HepG2 (cell line): ENCODE results near the gene CPT1C. TPM values are rescaled to one million over a fixed set of nuclear protein-coding genes. Genes with fewer than 3 reads are reported as not detected.
A peak's percentile ranks its signal among the peaks of the same experiment; 100 is the strongest.

ENCODE experiments used
- CEBPZ ChIP-seq: IDR thresholded peaks from 2 replicates; pipeline ENCODE4 v1.6.1; 2012; ENCODE audit warnings: low read length, improper control_type of control experiment
- FOXP1 ChIP-seq, 2 experiments: fragments of 450-650 bp in 1 of 2; IDR thresholded peaks; 2 replicates each; pipeline ENCODE4 v1.6.1; 2017 to 2018; ENCODE audit warnings: antibody characterized with exemption in 1 of 2
- MED1 ChIP-seq: sonication (generic); formaldehyde crosslinking; IDR thresholded peaks from 2 replicates; pipeline ENCODE4 v1.4.0; 2020; ENCODE audit warnings: missing genetic modification reagents
- RFX3 ChIP-seq: IDR thresholded peaks from 2 replicates; pipeline ENCODE4 v1.6.1; 2016; ENCODE audit warnings: missing biosample characterization, missing genetic modification reagents
- RXRA ChIP-seq: sonication (generic); formaldehyde crosslinking; IDR thresholded peaks from 2 replicates; pipeline ENCODE4 v1.5.1; 2020; ENCODE audit warnings: missing genetic modification reagents
- SNRNP70 ChIP-seq: fragments of 200-400 bp; formaldehyde crosslinking; IDR thresholded peaks from 2 replicates; pipeline ENCODE4 v1.6.1; 2017; ENCODE audit warnings: mild to moderate bottlenecking, low read depth, low read length, moderate library complexity
- SRSF9 ChIP-seq: fragments of 200-400 bp; formaldehyde crosslinking; IDR thresholded peaks from 2 replicates; pipeline ENCODE4 v1.6.1; 2018; ENCODE audit warnings: borderline replicate concordance, mild to moderate bottlenecking, low read depth, low read length; ENCODE audit not compliant: insufficient read depth, poor library complexity, severe bottlenecking
- ZBTB40 ChIP-seq, 2 experiments: fragments of 450-650 bp in 1 of 2; sonication (generic) in 1 of 2; formaldehyde crosslinking in 1 of 2; IDR thresholded peaks; 2 replicates each; pipeline versions ENCODE4 v1.6.1 to v1.8.0; 2016 to 2022; ENCODE audit warnings: antibody characterized with exemption in 1 of 2, mild to moderate bottlenecking in 1 of 2, missing genetic modification reagents in 1 of 2
- ZXDC ChIP-seq: sonication (generic); formaldehyde crosslinking; IDR thresholded peaks from 2 replicates; pipeline ENCODE4 v1.5.0; 2020; ENCODE audit warnings: mild to moderate bottlenecking, missing genetic modification reagents
- polyA plus RNA-seq, 8 experiments: library from polyadenylated mRNA; depleted of rRNA in 3 of 8; stranded (reverse) in 7 of 8; unstranded in 1 of 8; fragments of >200 nt; fragmentation: Illumina TruSeq in 4 of 8; extraction: Trizol in 4 of 8; gene quantifications; 2 replicates each; pipeline versions ENCODE4 v1.2.1 to v1.2.3, GENCODE V29; 2011 to 2016; ENCODE audit warnings: low read depth in 4 of 8, missing spikeins in 1 of 8, mixed read lengths in 1 of 8; ENCODE audit not compliant: insufficient read depth in 1 of 8
- total RNA-seq, 5 experiments: library from RNA; depleted of rRNA; stranded (reverse); fragments of >200 nt; fragmentation: Illumina TruSeq; extraction: Trizol; gene quantifications; 2 replicates each; pipeline ENCODE4 v1.2.3, GENCODE V29; 2016; ENCODE audit warnings: low read depth in 1 of 5

The CPT1C gene
- total and polyA plus RNA-seq, 2 of the 13 experiments (the other 11 are each of a cell fraction or from before 2014, with no cell fraction given): 0.18 TPM; not detected in 1

GRCh38 chr19:49664171-49665035 is 26.5 kb upstream of the CPT1C start (continued):
- TF ChIP-seq ZBTB40 (IDR thresholded peaks at IDR 0.05): no peak
- TF ChIP-seq ZBTB40 (CRISPR knock-in tag; IDR thresholded peaks at IDR 0.05): peak; percentile 71; the same call in 1 of the 2 replicates
- TF ChIP-seq RFX3 (CRISPR knock-in tag): no peak
- no peak for TF ChIP-seq ZXDC (CRISPR knock-in tag)
- no peak for TF ChIP-seq SNRNP70
- no peak for TF ChIP-seq CEBPZ
- TF ChIP-seq MED1 (CRISPR knock-in tag): no peak
- no peak for TF ChIP-seq FOXP1 (IDR thresholded peaks at IDR 0.05)
- TF ChIP-seq FOXP1 (CRISPR knock-in tag; IDR thresholded peaks at IDR 0.05): no peak
- peak; percentile 55; the same call in 1 of the 2 replicates for TF ChIP-seq RXRA
- TF ChIP-seq SRSF9: no peak
